ENCODE results near the gene TBC1D32. TPM values are rescaled to one million over a fixed set of nuclear protein-coding genes. Genes with fewer than 3 reads are reported as not detected.

The TBC1D32 gene
- total RNA-seq, 1 experiment from 2014 or later: 9.0 TPM

- H3K4me1 Mint-ChIP-seq: peaks cover 12 to 15% of the 10 kb centered on the region in 2 experiments
- no CpG with 5 or more reads among the region's 1 CpG for WGBS (ENCODE audit: extremely low coverage, insufficient read length, low lambda C conversion rate)
Measured at GRCh38 chr6:121157906-121158305, 176.4 kb downstream of the TBC1D32 start.

More at GRCh38 chr6:121157906-121158305, 176.4 kb downstream of the TBC1D32 start:
- H3K9ac ChIP-seq (ENCODE audit: extremely low read depth, insufficient read length, low read length): no peak overlapping the region
- no peak overlapping the region for H4K5ac ChIP-seq (ENCODE audit: insufficient read length, low read depth, low read length)
- no peaks in the 10 kb centered on the region for H3K27me3 ChIP-seq (ENCODE audit: insufficient read depth, low read length)
- H3K23ac ChIP-seq (ENCODE audit: insufficient read length, low read depth, low read length): no peak overlapping the region
- H4K20me1 ChIP-seq (ENCODE audit: control insufficient read depth, insufficient read depth, insufficient read length): no peaks in the 10 kb centered on the region
- H2AK5ac ChIP-seq (ENCODE audit: insufficient read length, low read length): no peak overlapping the region
- no peaks in the 10 kb centered on the region for H3K23me2 ChIP-seq (ENCODE audit: insufficient read length, low read depth, low read length, poor library complexity, severe bottlenecking)
- no peak overlapping the region for H2AFZ ChIP-seq (ENCODE audit: low read length)
- H4K91ac ChIP-seq (ENCODE audit: insufficient read length, low read depth, low read length): no peak overlapping the region
- no peak overlapping the region for H3K18ac ChIP-seq (ENCODE audit: insufficient read length, low read depth, low read length)
- H2BK12ac ChIP-seq (ENCODE audit: insufficient read length, low read depth, low read length): no peak overlapping the region
- no peaks in the 10 kb centered on the region for H3K79me1 ChIP-seq (ENCODE audit: insufficient read depth, low read depth, low read length, poor library complexity, severe bottlenecking)
- no peak overlapping the region for H2BK5ac ChIP-seq (ENCODE audit: insufficient read length, low read length)
- H4K8ac ChIP-seq (replicated peaks; ENCODE audit: insufficient read length, low read depth, low read length): no peak overlapping the region
- Mint-ChIP-seq H3K27ac (no peak overlapping the region), H3K9me3 (peaks cover 8% of the 10 kb centered on the region in 2 experiments), H3K27me3 (ENCODE audit: low read depth) (no peaks in the 10 kb centered on the region), H3K4me3 (no peak overlapping the region), H3K36me3 (ENCODE audit: insufficient read depth in 1 of 3, low read depth in 3 of 3) (peaks cover 14 to 59% (median 26%) of the 10 kb centered on the region in 3 experiments)
- no peak overlapping the region for H3K27ac ChIP-seq (ENCODE audit: insufficient read length, low read depth, low read length)
- no peak overlapping the region for H2BK20ac ChIP-seq (ENCODE audit: low read depth, low read length, poor library complexity, severe bottlenecking)
- H3K79me2 ChIP-seq (ENCODE audit: insufficient read depth, low read length): no peaks in the 10 kb centered on the region
- no peak overlapping the region for H2BK120ac ChIP-seq (ENCODE audit: low read depth, low read length, poor library complexity, severe bottlenecking)
- no peak overlapping the region for H2BK15ac ChIP-seq (ENCODE audit: low read depth, low read length)
- H3K14ac ChIP-seq (ENCODE audit: insufficient read depth, low read length): no peak overlapping the region
- H3K56ac ChIP-seq (ENCODE audit: insufficient read length, low read depth, low read length): no peak overlapping the region
- no peak for TF ChIP-seq CTCF (conservative IDR thresholded peaks at IDR 0.05)
- no peak overlapping the region for H3T11ph ChIP-seq (ENCODE audit: low read length)
- no peaks in the 10 kb centered on the region for H3K4me1 ChIP-seq (ENCODE audit: insufficient read depth, low read length)
- H3K9me3 ChIP-seq (ENCODE audit: control insufficient read depth, low read depth, low read length): peaks cover 1% of the 10 kb centered on the region
- H3K4me2 ChIP-seq (ENCODE audit: insufficient read depth, insufficient read length, low read length): no peak overlapping the region
- H3K4ac ChIP-seq (ENCODE audit: low read depth, low read length): no peak overlapping the region
- DNase-seq: no peak
